Dendritic cell treated with granulocyte-macrophage colony-stimulating factor and Interleukin-4, amounts not matched to agents 40 ng/mL and 50 ng/mL, for 4 days (primary cell): ENCODE results near the gene ENOSF1.
"Not testable (repeated sequence)": the region's sequence is repeated elsewhere in the genome, so short reads cannot be mapped to it uniquely, and the experiment has no call there.

ENCODE experiments used
- H3K27ac Mint-ChIP-seq: one replicate; pipeline ENCODE4 v1.8.0; 2022; ENCODE audit warnings: mild to moderate bottlenecking, mixed read lengths
- H3K27me3 Mint-ChIP-seq: one replicate; pipeline ENCODE4 v1.8.0; 2022; ENCODE audit warnings: mild to moderate bottlenecking, mixed read lengths
- H3K36me3 Mint-ChIP-seq: one replicate; pipeline ENCODE4 v1.8.0; 2022; ENCODE audit warnings: low read depth, mixed read lengths
- H3K4me1 Mint-ChIP-seq: one replicate; pipeline ENCODE4 v1.8.0; 2022; ENCODE audit warnings: low read depth, mixed read lengths
- H3K4me3 Mint-ChIP-seq: one replicate; pipeline ENCODE4 v1.8.0; 2022; ENCODE audit warnings: mild to moderate bottlenecking, moderate library complexity, mixed read lengths
- H3K9me3 Mint-ChIP-seq: one replicate; pipeline ENCODE4 v1.8.0; 2022; ENCODE audit warnings: mixed read lengths
- intact Hi-C: fragments of 100-400 bp; cut with micrococcal nuclease; formaldehyde crosslinking; loops from one replicate; pipeline ENCODE4 v1.15.0; 2022

ENOSF1 gene

GRCh38 chr18:712401-713134 is at the start of gene ENOSF1:
ENOSF1 (minus strand) TSS chr18:712630; CDS start chr18:712587, 43 bp downstream.
- Mint-ChIP-seq H3K27ac (peak within 1 kb of the TSS; percentile 80), H3K9me3 (no peaks in the 10 kb centered on the region), H3K4me1 (peaks cover 18% of the 10 kb centered on the region), H3K36me3 (peaks cover 17% of the 10 kb centered on the region), H3K4me3 (peak within 1 kb of the TSS; percentile 80), H3K27me3 (peaks cover 28% of the 10 kb centered on the region)
- intact Hi-C loops, result loop anchor here (5.0 to 10.0 kb wide), 2 partner anchors 90 to 448 kb away; partner anchors contain the start of gene THOC1

- H3K9me3 Mint-ChIP-seq, H3K4me3 Mint-ChIP-seq, H3K27ac Mint-ChIP-seq, H3K4me1 Mint-ChIP-seq, H3K36me3 Mint-ChIP-seq, intact Hi-C loops: not testable (repeated sequence)
- peaks cover 27% of the 10 kb centered on the region for H3K27me3 Mint-ChIP-seq
Measured at GRCh38 chr18:759864-760263, 47.4 kb upstream of the ENOSF1 start.

- Mint-ChIP-seq H3K4me1 (no peaks in the 10 kb centered on the region), H3K27ac (no peak overlapping the region), H3K4me3 (no peak overlapping the region), H3K36me3 (no peaks in the 10 kb centered on the region), H3K27me3 (peaks cover 18% of the 10 kb centered on the region), H3K9me3 (no peaks in the 10 kb centered on the region)
- intact Hi-C loops, result no loop called here
Measured at GRCh38 chr18:755506-755905, 43.1 kb upstream of the ENOSF1 start.

GRCh38 chr18:754656-755055 is 42.2 kb upstream of the ENOSF1 start:
- H3K36me3 Mint-ChIP-seq, result no peaks in the 10 kb centered on the region
- H3K9me3 Mint-ChIP-seq, result no peaks in the 10 kb centered on the region
- no peak overlapping the region for H3K27ac Mint-ChIP-seq
- intact Hi-C loops, result no loop called here
- H3K27me3 Mint-ChIP-seq, result peaks cover 21% of the 10 kb centered on the region
- H3K4me3 Mint-ChIP-seq, result no peak overlapping the region
- no peaks in the 10 kb centered on the region for H3K4me1 Mint-ChIP-seq

- no peak overlapping the region for H3K4me3 Mint-ChIP-seq
- H3K9me3 Mint-ChIP-seq, result no peaks in the 10 kb centered on the region
- peaks cover 32% of the 10 kb centered on the region for H3K27me3 Mint-ChIP-seq
- no peaks in the 10 kb centered on the region for H3K36me3 Mint-ChIP-seq
- intact Hi-C loops, result no loop called here
- no peaks in the 10 kb centered on the region for H3K4me1 Mint-ChIP-seq
- no peak overlapping the region for H3K27ac Mint-ChIP-seq
Measured at GRCh38 chr18:750456-750855, 38.0 kb upstream of the ENOSF1 start.

- Mint-ChIP-seq H3K9me3 (no peaks in the 10 kb centered on the region), H3K4me3 (no peak overlapping the region), H3K27ac (no peak overlapping the region), H3K27me3 (peaks cover 33% of the 10 kb centered on the region), H3K4me1 (no peaks in the 10 kb centered on the region), H3K36me3 (no peaks in the 10 kb centered on the region)
- intact Hi-C loops, result no loop called here
Measured at GRCh38 chr18:744832-745597, 32.6 kb upstream of the ENOSF1 start.

- intact Hi-C loops, result loop anchor here (1.0 kb wide), 2 partner anchors 89 to 97 kb away; no protein-coding TSS in a partner anchor
- H3K4me3 Mint-ChIP-seq, result no peak overlapping the region
- H3K27me3 Mint-ChIP-seq, result peaks cover 20% of the 10 kb centered on the region
- H3K36me3 Mint-ChIP-seq, result no peaks in the 10 kb centered on the region
- H3K9me3 Mint-ChIP-seq, result no peaks in the 10 kb centered on the region
- no peak overlapping the region for H3K27ac Mint-ChIP-seq
- no peaks in the 10 kb centered on the region for H3K4me1 Mint-ChIP-seq
Measured at GRCh38 chr18:741931-742512, 29.6 kb upstream of the ENOSF1 start.

- no peak overlapping the region for H3K4me3 Mint-ChIP-seq
- no peak overlapping the region for H3K27ac Mint-ChIP-seq
- no peaks in the 10 kb centered on the region for H3K36me3 Mint-ChIP-seq
Measured at GRCh38 chr18:732371-732770, 19.9 kb upstream of the ENOSF1 start.

GRCh38 chr18:731185-731584 is 18.8 kb upstream of the ENOSF1 start:
- H3K4me3 Mint-ChIP-seq, result no peak overlapping the region
- H3K4me1 Mint-ChIP-seq, result no peaks in the 10 kb centered on the region
- H3K36me3 Mint-ChIP-seq, result no peaks in the 10 kb centered on the region
- intact Hi-C loops, result no loop called here
- no peak overlapping the region for H3K27ac Mint-ChIP-seq
- no peaks in the 10 kb centered on the region for H3K9me3 Mint-ChIP-seq
- peaks cover 24% of the 10 kb centered on the region for H3K27me3 Mint-ChIP-seq

More at GRCh38 chr18:732371-732770, 19.9 kb upstream of the ENOSF1 start:
- peaks cover 23% of the 10 kb centered on the region for H3K27me3 Mint-ChIP-seq
- H3K9me3 Mint-ChIP-seq, result no peaks in the 10 kb centered on the region
- intact Hi-C loops, result no loop called here
- no peaks in the 10 kb centered on the region for H3K4me1 Mint-ChIP-seq

- no peak overlapping the region for H3K27ac Mint-ChIP-seq
- no peak overlapping the region for H3K4me3 Mint-ChIP-seq
- no peaks in the 10 kb centered on the region for H3K36me3 Mint-ChIP-seq
- intact Hi-C loops, result no loop called here
- no peaks in the 10 kb centered on the region for H3K9me3 Mint-ChIP-seq
- peaks cover 2% of the 10 kb centered on the region for H3K4me1 Mint-ChIP-seq
- H3K27me3 Mint-ChIP-seq, result peaks cover 24% of the 10 kb centered on the region
Measured at GRCh38 chr18:730692-731091, 18.3 kb upstream of the ENOSF1 start.

GRCh38 chr18:730120-730519 is 17.7 kb upstream of the ENOSF1 start:
- H3K36me3 Mint-ChIP-seq, H3K4me3 Mint-ChIP-seq, H3K4me1 Mint-ChIP-seq, H3K9me3 Mint-ChIP-seq, H3K27ac Mint-ChIP-seq, intact Hi-C loops: not testable (repeated sequence)
- H3K27me3 Mint-ChIP-seq, result peaks cover 28% of the 10 kb centered on the region

- Mint-ChIP-seq H3K36me3 (no peaks in the 10 kb centered on the region), H3K9me3 (no peaks in the 10 kb centered on the region), H3K27me3 (peaks cover 27% of the 10 kb centered on the region), H3K27ac (no peak overlapping the region), H3K4me3 (no peak overlapping the region), H3K4me1 (peaks cover 11% of the 10 kb centered on the region)
- intact Hi-C loops, result no loop called here
Measured at GRCh38 chr18:725646-726045, 13.2 kb upstream of the ENOSF1 start.

GRCh38 chr18:723541-724080 is 11.2 kb upstream of the ENOSF1 start:
- intact Hi-C loops, result no loop called here
- peaks cover 11% of the 10 kb centered on the region for H3K4me1 Mint-ChIP-seq
- peaks cover 24% of the 10 kb centered on the region for H3K27me3 Mint-ChIP-seq
- H3K36me3 Mint-ChIP-seq, result no peaks in the 10 kb centered on the region
- H3K9me3 Mint-ChIP-seq, result no peaks in the 10 kb centered on the region
- no peak overlapping the region for H3K4me3 Mint-ChIP-seq
- no peak overlapping the region for H3K27ac Mint-ChIP-seq

- Mint-ChIP-seq H3K4me1 (no peaks in the 10 kb centered on the region), H3K27ac (no peak overlapping the region), H3K36me3 (no peaks in the 10 kb centered on the region), H3K9me3 (no peaks in the 10 kb centered on the region), H3K4me3 (no peak overlapping the region), H3K27me3 (peaks cover 33% of the 10 kb centered on the region)
- intact Hi-C loops, result loop anchor here (10.0 kb wide), 1 partner anchor 452 kb away; the partner anchor contains the start of gene THOC1
Measured at GRCh38 chr18:717003-717402, 4.6 kb upstream of the ENOSF1 start.
